NCI-H748 (cell line): Measurements from ENCODE around the gene RAP1GAP2.
"Not testable (repeated sequence)": the region's sequence is repeated elsewhere in the genome, so short reads cannot be mapped to it uniquely, and the experiment has no call there.

Source experiments
- DNase-seq: peaks from one replicate; lab custom pipeline; 2025; ENCODE audit not compliant: unreplicated experiment; lab: John Stamatoyannopoulos, UW

The RAP1GAP2 gene

GRCh38 chr17:2881295-2881694 lies 85.1 kb downstream of the RAP1GAP2 start:
- DNase-seq: no peak

- no peak for DNase-seq
Measured at GRCh38 chr17:2883544-2884213, 87.4 kb downstream of the RAP1GAP2 start.

- DNase-seq: peak; percentile 67
Measured at GRCh38 chr17:2885733-2886132, 89.5 kb downstream of the RAP1GAP2 start.

- no peak for DNase-seq
Measured at GRCh38 chr17:2888326-2888725, 92.1 kb downstream of the RAP1GAP2 start.

GRCh38 chr17:2889256-2889655 lies 93.0 kb downstream of the RAP1GAP2 start:
- no peak for DNase-seq

GRCh38 chr17:2890778-2891177 lies 94.5 kb downstream of the RAP1GAP2 start:
- not testable (repeated sequence) for DNase-seq

GRCh38 chr17:2892305-2892971 lies 96.2 kb downstream of the RAP1GAP2 start:
- no peak for DNase-seq

- no peak for DNase-seq
Measured at GRCh38 chr17:2893422-2893914, 97.2 kb downstream of the RAP1GAP2 start.

GRCh38 chr17:2894782-2895181 lies 98.5 kb downstream of the RAP1GAP2 start:
- no peak for DNase-seq

GRCh38 chr17:2897605-2898004 lies 101.4 kb downstream of the RAP1GAP2 start:
- DNase-seq: peak; percentile 56

GRCh38 chr17:2898255-2898926 lies 102.2 kb downstream of the RAP1GAP2 start:
- DNase-seq: peak; percentile 94

GRCh38 chr17:2899906-2900305 lies 103.7 kb downstream of the RAP1GAP2 start:
- DNase-seq: peak; percentile 67

GRCh38 chr17:2900842-2901241 lies 104.6 kb downstream of the RAP1GAP2 start:
- no peak for DNase-seq

- DNase-seq: no peak
Measured at GRCh38 chr17:2901582-2901981, 105.3 kb downstream of the RAP1GAP2 start.

- DNase-seq: no peak
Measured at GRCh38 chr17:2902546-2902945, 106.3 kb downstream of the RAP1GAP2 start.

GRCh38 chr17:2903193-2903974 lies 107.1 kb downstream of the RAP1GAP2 start:
- DNase-seq: no peak

GRCh38 chr17:2904135-2904534 lies 107.9 kb downstream of the RAP1GAP2 start:
- no peak for DNase-seq

- no peak for DNase-seq
Measured at GRCh38 chr17:2905269-2905668, 109.0 kb downstream of the RAP1GAP2 start.

GRCh38 chr17:2905696-2906501 lies 109.7 kb downstream of the RAP1GAP2 start:
- no peak for DNase-seq

- DNase-seq: no peak
Measured at GRCh38 chr17:2906901-2907300, 110.7 kb downstream of the RAP1GAP2 start.
